ENCODE results near the gene TDRD3.

The TDRD3 gene

DNA sequence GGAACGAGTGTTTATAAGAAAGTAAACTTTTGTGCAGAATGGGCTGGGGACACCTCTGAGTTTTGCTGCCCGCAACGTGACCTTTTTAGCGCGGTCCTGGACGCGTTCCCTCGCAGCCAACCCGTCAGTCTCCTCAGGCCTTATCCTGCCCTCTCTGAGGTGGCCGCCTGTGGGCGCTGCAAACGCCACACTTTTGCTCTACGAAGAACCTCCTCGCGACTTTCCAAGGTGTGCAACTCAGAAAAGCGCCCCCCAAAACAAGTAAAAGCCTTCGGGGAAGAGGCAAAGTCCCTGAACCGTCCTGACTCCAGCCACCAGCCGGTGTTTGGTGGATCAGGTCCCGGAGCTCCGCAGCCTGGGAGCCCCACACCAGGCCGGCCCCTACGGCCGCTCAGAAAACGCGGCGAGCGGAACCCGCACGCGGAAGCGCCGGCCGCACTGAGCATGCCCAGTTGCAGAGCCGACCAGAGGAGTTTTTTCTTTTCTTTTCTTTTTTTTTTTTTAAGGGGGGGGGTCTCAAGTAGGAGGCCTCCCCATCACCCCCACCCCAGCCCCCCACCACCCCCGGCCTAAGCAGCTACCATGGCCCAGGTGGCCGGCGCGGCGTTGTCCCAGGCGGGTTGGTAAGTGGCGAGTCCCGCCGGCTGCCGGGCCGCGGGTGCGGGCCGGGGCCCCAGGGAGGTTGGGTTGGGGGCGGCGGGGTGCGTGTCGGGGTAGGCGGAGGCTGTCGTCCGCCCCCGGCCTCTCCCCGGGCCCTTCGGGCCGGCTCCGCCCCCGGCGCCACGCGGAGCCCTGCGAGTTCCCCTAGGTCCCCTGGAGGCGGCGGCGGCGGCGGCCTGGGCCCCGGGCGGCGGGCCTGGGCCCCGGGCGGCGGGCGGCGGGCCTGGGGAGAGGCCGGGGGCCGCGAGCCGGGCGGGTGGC lies at the start of gene TDRD3:
TDRD3 (plus strand) TSS at position 438 of the 921 bp plus-strand sequence; CDS start at position 583, 145 bp downstream.
- in situ Hi-C loops (cut with MboI; ENCODE audit: low pct_unique_long_range_greater_than_20kb, low sequenced_read_pairs, unreplicated experiment): no loop called here
- DNase-seq (ENCODE audit: low spot score): peak; percentile 89
- TF ChIP-seq, protein P1, sequence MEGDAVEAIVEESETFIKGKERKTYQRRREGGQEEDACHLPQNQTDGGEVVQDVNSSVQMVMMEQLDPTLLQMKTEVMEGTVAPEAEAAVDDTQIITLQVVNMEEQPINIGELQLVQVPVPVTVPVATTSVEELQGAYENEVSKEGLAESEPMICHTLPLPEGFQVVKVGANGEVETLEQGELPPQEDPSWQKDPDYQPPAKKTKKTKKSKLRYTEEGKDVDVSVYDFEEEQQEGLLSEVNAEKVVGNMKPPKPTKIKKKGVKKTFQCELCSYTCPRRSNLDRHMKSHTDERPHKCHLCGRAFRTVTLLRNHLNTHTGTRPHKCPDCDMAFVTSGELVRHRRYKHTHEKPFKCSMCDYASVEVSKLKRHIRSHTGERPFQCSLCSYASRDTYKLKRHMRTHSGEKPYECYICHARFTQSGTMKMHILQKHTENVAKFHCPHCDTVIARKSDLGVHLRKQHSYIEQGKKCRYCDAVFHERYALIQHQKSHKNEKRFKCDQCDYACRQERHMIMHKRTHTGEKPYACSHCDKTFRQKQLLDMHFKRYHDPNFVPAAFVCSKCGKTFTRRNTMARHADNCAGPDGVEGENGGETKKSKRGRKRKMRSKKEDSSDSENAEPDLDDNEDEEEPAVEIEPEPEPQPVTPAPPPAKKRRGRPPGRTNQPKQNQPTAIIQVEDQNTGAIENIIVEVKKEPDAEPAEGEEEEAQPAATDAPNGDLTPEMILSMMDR (IDR thresholded peaks at IDR 0.05; ENCODE audit: extremely low read depth, insufficient read depth, missing control alignments): peak; percentile 84

DNA sequence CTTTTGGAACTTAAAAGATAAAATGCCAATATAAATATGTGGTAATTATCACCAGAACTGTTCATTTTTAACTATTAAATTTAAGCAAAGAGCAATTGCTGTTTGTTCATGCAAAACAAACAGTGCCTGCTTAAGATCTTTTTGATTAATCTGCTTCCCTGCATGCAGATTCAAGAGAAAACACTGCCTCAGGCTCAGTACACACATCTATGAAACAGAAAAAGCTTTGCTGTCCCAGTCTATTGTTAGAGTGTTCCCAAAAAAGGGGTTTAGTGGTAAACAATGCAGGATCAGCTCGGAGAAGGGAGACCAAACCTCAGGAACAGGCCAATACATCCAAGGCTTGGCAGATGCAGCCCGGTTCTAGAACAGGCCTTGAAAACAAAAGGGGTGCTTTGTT lies 49.3 kb upstream of the TDRD3 start:
- DNase-seq (ENCODE audit: low spot score): no peak
- in situ Hi-C loops (cut with MboI; ENCODE audit: low pct_unique_long_range_greater_than_20kb, low sequenced_read_pairs, unreplicated experiment): loop anchor here (25.0 kb wide), 2 partner anchors 660 to 960 kb away; no protein-coding TSS in a partner anchor
- TF ChIP-seq, protein P1 (IDR thresholded peaks at IDR 0.05; ENCODE audit: extremely low read depth, insufficient read depth, missing control alignments): no peak

DNA sequence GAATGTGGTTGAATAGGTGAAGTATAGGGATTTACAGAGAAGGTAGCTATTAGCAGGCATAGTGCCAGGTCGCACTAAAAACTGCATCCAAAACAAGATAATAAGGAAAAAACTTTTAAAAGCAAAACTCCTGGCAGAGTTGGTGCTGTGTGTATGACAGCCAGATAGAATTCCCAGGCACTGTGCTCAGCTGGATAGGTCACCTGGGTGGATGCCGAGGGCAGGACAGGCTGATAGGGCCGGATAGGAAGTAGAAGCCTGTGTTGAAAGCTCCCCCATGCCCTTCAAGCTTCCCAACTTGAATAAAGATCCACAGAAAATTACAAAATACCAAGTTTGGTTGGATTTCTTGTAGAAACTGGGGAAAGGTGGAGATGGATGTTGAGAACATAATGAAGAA lies 48.9 kb upstream of the TDRD3 start:
- DNase-seq (ENCODE audit: low spot score): no peak
- in situ Hi-C loops (cut with MboI; ENCODE audit: low pct_unique_long_range_greater_than_20kb, low sequenced_read_pairs, unreplicated experiment): loop anchor here (25.0 kb wide), 2 partner anchors 661 to 961 kb away; no protein-coding TSS in a partner anchor
- TF ChIP-seq, protein P1 (IDR thresholded peaks at IDR 0.05; ENCODE audit: extremely low read depth, insufficient read depth, missing control alignments): no peak

- in situ Hi-C loops (cut with MboI; ENCODE audit: low pct_unique_long_range_greater_than_20kb, low sequenced_read_pairs, unreplicated experiment): no loop called here
- no peak for DNase-seq (ENCODE audit: low spot score)
- TF ChIP-seq, protein P1 (IDR thresholded peaks at IDR 0.05; ENCODE audit: extremely low read depth, insufficient read depth, missing control alignments): no peak
Observed at GRCh38 chr13:60351326-60351725, 45.7 kb upstream of the TDRD3 start.

DNA sequence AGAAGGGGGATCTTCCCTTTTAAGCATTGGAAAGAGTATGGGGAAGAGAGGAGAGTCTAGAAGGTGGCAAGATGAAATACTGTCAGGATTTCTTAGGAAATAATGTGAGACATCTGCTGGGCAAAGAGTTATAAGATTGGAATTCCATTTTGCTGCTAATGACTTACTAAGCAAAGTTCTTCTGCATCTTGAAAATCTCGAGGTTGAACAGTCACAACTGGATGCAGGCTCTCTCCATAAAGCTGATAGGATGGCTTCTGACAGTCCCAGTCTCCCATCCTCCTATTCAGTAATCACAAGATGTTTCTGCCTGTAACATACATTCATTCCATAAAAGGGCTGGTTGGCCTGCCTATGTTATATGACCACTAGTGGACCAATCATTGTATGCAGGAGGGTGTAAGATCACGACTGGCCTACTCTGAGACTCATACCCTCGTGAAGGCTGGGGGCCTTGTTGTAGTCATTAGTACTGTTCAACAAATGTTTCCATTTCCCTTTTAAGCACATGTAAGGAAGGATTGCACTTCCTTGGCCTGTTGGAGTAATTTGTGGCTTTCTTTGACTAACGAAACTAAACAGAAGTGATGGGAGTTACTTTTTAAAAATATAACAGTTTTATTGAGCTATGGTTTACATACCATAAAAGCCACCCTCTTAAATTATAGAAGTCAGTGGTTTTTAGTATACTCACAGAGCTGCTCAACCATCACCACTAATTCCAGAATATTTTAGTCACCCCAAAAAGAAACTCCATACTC lies 45.0 kb upstream of the TDRD3 start:
- in situ Hi-C loops (cut with MboI; ENCODE audit: low pct_unique_long_range_greater_than_20kb, low sequenced_read_pairs, unreplicated experiment): no loop called here
- no peak for DNase-seq (ENCODE audit: low spot score)
- TF ChIP-seq, protein P1 (IDR thresholded peaks at IDR 0.05; ENCODE audit: extremely low read depth, insufficient read depth, missing control alignments): no peak

- no peak for DNase-seq (ENCODE audit: low spot score)
- TF ChIP-seq, protein P1 (IDR thresholded peaks at IDR 0.05; ENCODE audit: extremely low read depth, insufficient read depth, missing control alignments): no peak
- in situ Hi-C loops (cut with MboI; ENCODE audit: low pct_unique_long_range_greater_than_20kb, low sequenced_read_pairs, unreplicated experiment): no loop called here
Observed at GRCh38 chr13:60352644-60353043, 44.4 kb upstream of the TDRD3 start.

Data from GM13977 (cell line).